Caco-2 (cell line): ENCODE data around the gene DROSHA. TPM values are rescaled to one million over a fixed set of nuclear protein-coding genes. Genes with fewer than 3 reads are reported as not detected.

Source experiments
- BruUV-seq: library from RNA; stranded (reverse); fragments of 400-500 nt; replicated peaks from 2 replicates; lab custom pipeline; 2021; lab: Mats Ljungman, UMichigan
- CTCF ChIA-PET: fragments of 300-600 bp; sonication (Branson Sonifier 250); formaldehyde crosslinking; loops from one replicate; lab custom pipeline; 2022; ENCODE audit warnings: antibody characterized with exemption; lab: Charles Lee
- POLR2A ChIA-PET: fragments of 300-600 bp; sonication (Branson Sonifier 250); formaldehyde crosslinking; loops from one replicate; lab custom pipeline; 2022; ENCODE audit warnings: antibody characterized with exemption; lab: Charles Lee
- DNase-seq, 2 experiments: peaks; one replicate each; pipeline versions ENCODE4 v3.0.0 to v3.0.0-alpha.2; 2020 to 2022
- H3K27me3 ChIP-seq: replicated peaks from 2 replicates; pipeline ENCODE4 v1.6.0; 2011; ENCODE audit warnings: low read length; ENCODE audit not compliant: control insufficient read depth, insufficient read depth
- H3K36me3 ChIP-seq: 2 replicates; pipeline ENCODE4 v1.5.1; 2011; ENCODE audit warnings: low read length; ENCODE audit not compliant: control insufficient read depth, insufficient read depth
- H3K4me1 ChIP-seq: fragments of 250-450 bp; sonication (Bioruptor Pico); 2 replicates; pipeline ENCODE4 v1.5.1; 2020; ENCODE audit warnings: mild to moderate bottlenecking
- H3K4me3 ChIP-seq: 2 replicates; pipeline ENCODE4 v1.5.1; 2011; ENCODE audit warnings: low read depth, mild to moderate bottlenecking, control low read depth, low read length
- H3K9me3 ChIP-seq: fragments of 250-450 bp; sonication (Bioruptor Pico); 2 replicates; pipeline ENCODE4 v1.5.1; 2020; ENCODE audit warnings: mild to moderate bottlenecking, moderate library complexity
- H3K27ac Mint-ChIP-seq: one replicate; pipeline ENCODE4 v1.8.0; 2022; ENCODE audit warnings: mixed read lengths; ENCODE audit not compliant: unreplicated experiment
- H3K27me3 Mint-ChIP-seq: one replicate; pipeline ENCODE4 v1.8.0; 2022; ENCODE audit warnings: mixed read lengths; ENCODE audit not compliant: insufficient read depth, unreplicated experiment
- H3K36me3 Mint-ChIP-seq: one replicate; pipeline ENCODE4 v1.8.0; 2022; ENCODE audit warnings: mild to moderate bottlenecking, mixed read lengths; ENCODE audit not compliant: insufficient read depth, unreplicated experiment
- H3K4me1 Mint-ChIP-seq: one replicate; pipeline ENCODE4 v1.8.0; 2022; ENCODE audit warnings: low read depth, mixed read lengths; ENCODE audit not compliant: unreplicated experiment
- H3K4me3 Mint-ChIP-seq: one replicate; pipeline ENCODE4 v1.8.0; 2022; ENCODE audit warnings: mild to moderate bottlenecking, moderate library complexity, mixed read lengths; ENCODE audit not compliant: unreplicated experiment
- H3K9me3 Mint-ChIP-seq: one replicate; pipeline ENCODE4 v1.8.0; 2022; ENCODE audit warnings: mixed read lengths; ENCODE audit not compliant: unreplicated experiment
- CTCF ChIP-seq, 2 experiments: fragments of 200-600 bp in 1 of 2; IDR thresholded peaks; 1 replicate in 1 of 2; 2 replicates in 1 of 2; pipeline versions ENCODE4 v1.5.1 to v1.8.0; 2011 to 2022; ENCODE audit warnings: antibody characterized with exemption in 1 of 2, control low read depth in 1 of 2, inconsistent platforms in 1 of 2, low read depth in 1 of 2, low read length in 1 of 2, mild to moderate bottlenecking in 1 of 2, moderate library complexity in 1 of 2; ENCODE audit not compliant: insufficient read depth in 1 of 2, severe bottlenecking in 1 of 2, unreplicated experiment in 1 of 2
- intact Hi-C: fragments of 100-400 bp; cut with micrococcal nuclease; formaldehyde crosslinking; loops from one replicate; pipeline ENCODE4 v1.10.0; 2022; ENCODE audit not compliant: unreplicated experiment
- total RNA-seq: library from RNA; stranded (reverse); gene quantifications from 2 replicates; pipeline ENCODE4 v1.2.3, GENCODE V29; 2022

DROSHA gene
- total RNA-seq, 1 experiment from 2014 or later = 88.4 TPM

DNA sequence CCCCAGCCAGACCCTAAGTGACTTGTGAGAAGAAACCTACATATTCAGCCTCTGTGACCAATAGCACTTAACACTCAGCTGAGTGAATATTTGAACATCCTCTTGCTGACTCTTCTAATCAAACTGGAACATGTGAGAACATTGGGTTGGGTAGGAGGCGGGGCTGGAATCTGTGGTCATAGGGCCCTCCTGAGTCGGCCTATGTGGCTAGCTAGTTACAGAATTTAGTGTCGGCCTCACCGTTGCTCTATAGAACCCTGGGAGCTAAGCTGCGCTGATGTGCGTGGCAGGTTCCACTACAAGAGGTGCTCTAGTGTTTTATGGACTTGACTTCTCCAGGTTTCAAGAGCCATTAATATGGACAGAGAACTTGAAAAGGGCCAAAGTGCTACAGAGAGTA, 138.8 kb downstream of the DROSHA start:
- no peak for DNase-seq
- H3K27me3 Mint-ChIP-seq = no peaks in the 10 kb centered on the region
- H3K9me3 Mint-ChIP-seq = peaks cover 9% of the 10 kb centered on the region
- Histone ChIP-seq H3K9me3 (peaks cover 3% of the 10 kb centered on the region; the same call in 1 of the 2 replicates), H3K27me3 (no peaks in the 10 kb centered on the region), H3K4me3 (no peak overlapping the region), H3K4me1 (no peaks in the 10 kb centered on the region), H3K36me3 (no peaks in the 10 kb centered on the region)
- no peak overlapping the region for H3K4me3 Mint-ChIP-seq
- no peak overlapping the region for H3K27ac Mint-ChIP-seq
- no peaks in the 10 kb centered on the region for H3K36me3 Mint-ChIP-seq
- H3K4me1 Mint-ChIP-seq = no peaks in the 10 kb centered on the region
- ChIA-PET CTCF (no interaction called here), POLR2A (no interaction called here)
- no TSS peak for BruUV-seq
- TF ChIP-seq CTCF (IDR thresholded peaks at IDR 0.05; ENCODE audit: insufficient read depth in 1 of 2, low read depth in 1 of 2, low read length in 1 of 2, severe bottlenecking in 1 of 2, unreplicated experiment in 1 of 2) = no peak
- intact Hi-C loops = no loop called here

- BruUV-seq = no TSS peak
- peaks cover 9% of the 10 kb centered on the region for H3K9me3 Mint-ChIP-seq
Observed at GRCh38 chr5:31392061-31392460, 139.8 kb downstream of the DROSHA start.

GRCh38 chr5:31390256-31390655, 141.6 kb downstream of the DROSHA start:
- no peak for TF ChIP-seq CTCF (IDR thresholded peaks at IDR 0.05; ENCODE audit: insufficient read depth in 1 of 2, low read depth in 1 of 2, low read length in 1 of 2, severe bottlenecking in 1 of 2, unreplicated experiment in 1 of 2)
- intact Hi-C loops = no loop called here
- Mint-ChIP-seq H3K4me1 (no peaks in the 10 kb centered on the region), H3K36me3 (no peaks in the 10 kb centered on the region), H3K27me3 (no peaks in the 10 kb centered on the region), H3K9me3 (peaks cover 9% of the 10 kb centered on the region), H3K27ac (no peak overlapping the region), H3K4me3 (no peak overlapping the region)
- Histone ChIP-seq H3K4me1 (no peaks in the 10 kb centered on the region), H3K4me3 (no peak overlapping the region), H3K36me3 (no peaks in the 10 kb centered on the region), H3K9me3 (peaks cover 3% of the 10 kb centered on the region; the same call in 1 of the 2 replicates), H3K27me3 (no peaks in the 10 kb centered on the region)
- ChIA-PET CTCF (no interaction called here), POLR2A (no interaction called here)
- no peak for DNase-seq
- no TSS peak for BruUV-seq

More at GRCh38 chr5:31392061-31392460, 139.8 kb downstream of the DROSHA start:
- no peak overlapping the region for H3K27ac Mint-ChIP-seq
- ChIA-PET CTCF (no interaction called here), POLR2A (no interaction called here)
- no peak overlapping the region for H3K4me3 Mint-ChIP-seq
- no peak for DNase-seq
- no peak for TF ChIP-seq CTCF (IDR thresholded peaks at IDR 0.05; ENCODE audit: insufficient read depth in 1 of 2, low read depth in 1 of 2, low read length in 1 of 2, severe bottlenecking in 1 of 2, unreplicated experiment in 1 of 2)
- Histone ChIP-seq H3K9me3 (peaks cover 3% of the 10 kb centered on the region; the same call in 1 of the 2 replicates), H3K36me3 (no peaks in the 10 kb centered on the region), H3K4me3 (no peak overlapping the region), H3K27me3 (no peaks in the 10 kb centered on the region), H3K4me1 (no peaks in the 10 kb centered on the region)
- intact Hi-C loops = no loop called here
- H3K4me1 Mint-ChIP-seq = no peaks in the 10 kb centered on the region
- no peaks in the 10 kb centered on the region for H3K36me3 Mint-ChIP-seq
- no peaks in the 10 kb centered on the region for H3K27me3 Mint-ChIP-seq
